ENCODE measurements around the gene EXOC4.

DNA sequence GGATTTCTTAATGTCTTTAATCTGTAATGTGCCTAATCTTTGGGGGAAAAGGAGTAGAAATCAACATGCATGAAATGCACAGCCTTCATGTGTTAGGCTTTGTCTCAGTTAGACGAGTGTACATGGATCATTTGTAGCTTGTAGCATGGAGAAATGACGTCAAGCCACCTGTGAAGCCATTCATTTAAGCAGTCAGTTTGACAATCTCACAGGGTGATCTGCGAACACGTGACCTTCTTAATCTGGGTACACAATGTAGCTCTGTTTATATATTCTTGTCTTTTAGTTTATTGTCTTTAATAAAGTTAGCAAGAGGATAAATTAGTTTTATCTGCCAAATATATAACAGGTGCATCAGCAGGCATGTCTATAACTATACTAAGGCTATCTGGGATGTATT, 522.3 kb downstream of the EXOC4 start:
- TF ChIP-seq EZH2 (IDR thresholded peaks at IDR 0.05; ENCODE audit: insufficient read depth, poor library complexity, severe bottlenecking) (no peak), EZH2phosphoT487 (IDR thresholded peaks at IDR 0.05; ENCODE audit: insufficient read depth, low read depth) (no peak)
